ENCODE data around the gene PLPPR1.

DNA sequence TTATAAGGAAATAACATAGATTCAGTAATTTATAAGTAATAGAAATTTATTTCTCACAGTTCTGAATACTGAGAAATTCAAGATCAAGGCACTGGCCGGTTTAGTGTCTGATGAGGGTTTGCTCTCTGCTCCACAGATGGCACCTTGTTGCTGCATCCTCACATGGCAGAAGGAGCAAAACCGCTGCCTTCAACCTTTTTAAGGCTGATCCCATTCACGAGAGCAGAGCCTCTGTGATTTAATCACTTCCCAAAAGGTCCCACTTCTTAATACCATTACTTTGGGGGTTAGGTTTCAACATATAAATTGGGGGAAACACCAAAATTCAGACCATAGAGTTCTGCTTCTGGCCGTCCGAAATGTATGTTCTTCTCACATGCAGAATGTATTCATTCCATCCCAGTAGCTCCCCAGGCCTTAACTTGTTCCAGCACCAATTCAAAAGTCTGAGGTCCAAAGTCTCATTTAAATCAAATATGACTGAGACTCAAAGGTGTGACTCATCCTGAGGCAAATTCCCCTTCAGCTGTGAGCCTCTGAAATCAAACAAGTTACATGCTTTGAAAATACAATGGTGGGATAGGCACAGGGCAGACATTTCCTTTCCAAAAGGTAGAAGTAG, 325.7 kb downstream of the PLPPR1 start:
- TF ChIP-seq, protein P1, sequence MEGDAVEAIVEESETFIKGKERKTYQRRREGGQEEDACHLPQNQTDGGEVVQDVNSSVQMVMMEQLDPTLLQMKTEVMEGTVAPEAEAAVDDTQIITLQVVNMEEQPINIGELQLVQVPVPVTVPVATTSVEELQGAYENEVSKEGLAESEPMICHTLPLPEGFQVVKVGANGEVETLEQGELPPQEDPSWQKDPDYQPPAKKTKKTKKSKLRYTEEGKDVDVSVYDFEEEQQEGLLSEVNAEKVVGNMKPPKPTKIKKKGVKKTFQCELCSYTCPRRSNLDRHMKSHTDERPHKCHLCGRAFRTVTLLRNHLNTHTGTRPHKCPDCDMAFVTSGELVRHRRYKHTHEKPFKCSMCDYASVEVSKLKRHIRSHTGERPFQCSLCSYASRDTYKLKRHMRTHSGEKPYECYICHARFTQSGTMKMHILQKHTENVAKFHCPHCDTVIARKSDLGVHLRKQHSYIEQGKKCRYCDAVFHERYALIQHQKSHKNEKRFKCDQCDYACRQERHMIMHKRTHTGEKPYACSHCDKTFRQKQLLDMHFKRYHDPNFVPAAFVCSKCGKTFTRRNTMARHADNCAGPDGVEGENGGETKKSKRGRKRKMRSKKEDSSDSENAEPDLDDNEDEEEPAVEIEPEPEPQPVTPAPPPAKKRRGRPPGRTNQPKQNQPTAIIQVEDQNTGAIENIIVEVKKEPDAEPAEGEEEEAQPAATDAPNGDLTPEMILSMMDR (IDR thresholded peaks at IDR 0.05), result no peak
- no peak for TF ChIP-seq POLR2A (IDR thresholded peaks at IDR 0.05)
